Measurements from ENCODE around the gene GPR162. TPM values are rescaled to one million over a fixed set of nuclear protein-coding genes. Genes with fewer than 3 reads are reported as not detected.

Gene GPR162
- total RNA-seq, 2 donors from 2014 or later = 0.44 to 7.0 TPM

DNA sequence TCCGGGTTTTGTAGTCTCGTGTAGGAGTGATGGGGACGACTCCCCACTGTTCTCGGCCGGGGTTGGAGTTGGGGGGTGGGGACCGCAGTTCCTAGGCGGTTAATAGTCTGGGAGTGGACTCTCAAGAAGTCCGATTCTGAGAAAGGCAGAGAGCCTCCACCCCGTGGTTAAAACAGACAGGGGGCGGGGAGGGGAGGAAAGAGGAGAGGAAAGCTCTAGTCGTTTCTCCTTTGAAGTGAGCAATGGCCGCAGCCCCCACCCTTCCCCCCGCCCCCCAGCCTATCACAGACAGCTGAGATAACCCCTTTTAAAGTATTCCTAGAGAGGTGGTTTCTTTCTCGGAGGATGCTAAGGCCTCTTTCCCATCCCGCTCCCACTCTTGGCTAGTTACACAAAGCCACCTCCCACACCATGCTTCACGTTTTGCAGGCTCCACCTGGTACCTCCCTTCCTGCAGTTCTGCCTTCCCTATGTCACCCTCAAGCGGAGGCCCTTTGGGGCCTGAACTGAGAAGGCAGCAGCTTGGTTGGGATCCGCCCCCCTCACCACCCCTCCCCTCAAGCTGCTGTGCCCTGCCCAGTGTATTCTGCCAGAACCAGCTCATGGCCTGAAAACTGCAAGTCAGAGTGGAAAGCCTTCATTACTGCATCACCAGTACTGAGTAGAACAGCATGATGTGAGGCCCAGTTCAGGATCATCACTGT is 31.2 kb downstream of the GPR162 start:
- Histone ChIP-seq H3K36me3 (peaks cover 20% of the 10 kb centered on the region), H3K4me3 (peak overlapping the region; percentile 68 to 85), H3K27me3 (no peaks in the 10 kb centered on the region), H3K4me1 (peaks cover 0 to 15% of the 10 kb centered on the region in 2 donors), H3K27ac (peak overlapping the region; percentile 60 to 97), H3K9me3 (no peaks in the 10 kb centered on the region)
- no peak for DNase-seq (ENCODE audit: low spot score)
- TF ChIP-seq, protein P1, sequence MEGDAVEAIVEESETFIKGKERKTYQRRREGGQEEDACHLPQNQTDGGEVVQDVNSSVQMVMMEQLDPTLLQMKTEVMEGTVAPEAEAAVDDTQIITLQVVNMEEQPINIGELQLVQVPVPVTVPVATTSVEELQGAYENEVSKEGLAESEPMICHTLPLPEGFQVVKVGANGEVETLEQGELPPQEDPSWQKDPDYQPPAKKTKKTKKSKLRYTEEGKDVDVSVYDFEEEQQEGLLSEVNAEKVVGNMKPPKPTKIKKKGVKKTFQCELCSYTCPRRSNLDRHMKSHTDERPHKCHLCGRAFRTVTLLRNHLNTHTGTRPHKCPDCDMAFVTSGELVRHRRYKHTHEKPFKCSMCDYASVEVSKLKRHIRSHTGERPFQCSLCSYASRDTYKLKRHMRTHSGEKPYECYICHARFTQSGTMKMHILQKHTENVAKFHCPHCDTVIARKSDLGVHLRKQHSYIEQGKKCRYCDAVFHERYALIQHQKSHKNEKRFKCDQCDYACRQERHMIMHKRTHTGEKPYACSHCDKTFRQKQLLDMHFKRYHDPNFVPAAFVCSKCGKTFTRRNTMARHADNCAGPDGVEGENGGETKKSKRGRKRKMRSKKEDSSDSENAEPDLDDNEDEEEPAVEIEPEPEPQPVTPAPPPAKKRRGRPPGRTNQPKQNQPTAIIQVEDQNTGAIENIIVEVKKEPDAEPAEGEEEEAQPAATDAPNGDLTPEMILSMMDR (IDR thresholded peaks at IDR 0.05) = no peak

DNA sequence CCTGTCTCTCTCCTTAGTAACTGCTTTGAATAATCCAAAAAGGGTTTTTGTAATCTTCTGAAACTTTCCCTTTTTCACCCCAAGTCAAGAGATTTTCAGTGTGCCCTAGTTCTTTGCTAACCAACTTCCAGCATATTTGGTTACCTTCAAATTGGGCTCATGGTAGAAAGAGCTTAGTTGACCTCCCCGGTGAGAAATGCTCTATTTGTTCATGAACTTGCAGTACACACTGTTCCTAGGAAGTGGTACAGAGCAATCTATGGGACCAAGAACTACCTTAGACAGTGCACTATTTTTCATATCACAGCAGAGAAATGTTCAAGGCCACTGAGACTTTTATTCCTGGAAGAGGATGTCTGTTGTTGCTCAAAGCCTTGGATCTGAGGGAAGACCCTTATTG is 32.0 kb downstream of the GPR162 start:
- no peak overlapping the region for H3K4me3 ChIP-seq

DNA sequence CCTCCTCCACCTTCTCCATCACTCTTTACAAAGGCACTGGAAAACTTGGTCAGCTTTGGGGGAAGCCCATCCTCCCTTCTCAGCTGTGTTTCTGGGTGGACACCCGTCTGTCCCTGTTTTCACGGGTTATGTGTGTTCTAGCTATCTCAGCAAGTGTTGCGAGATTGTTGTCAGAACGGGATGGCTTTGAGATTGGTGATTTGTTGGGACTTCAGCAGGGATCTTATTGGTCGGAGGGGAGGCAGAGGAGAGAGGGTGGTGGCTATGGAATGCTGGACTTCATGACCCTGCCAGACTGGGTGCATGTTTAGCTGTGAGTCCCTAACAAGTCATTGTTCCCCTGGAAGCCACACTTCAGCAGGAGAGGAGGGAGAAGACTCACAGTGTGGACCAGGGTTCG is 32.4 kb downstream of the GPR162 start:
- Histone ChIP-seq H3K4me3 (no peak overlapping the region), H3K36me3 (peaks cover 32% of the 10 kb centered on the region), H3K4me1 (peaks cover 0 to 15% of the 10 kb centered on the region in 2 donors), H3K27me3 (no peaks in the 10 kb centered on the region), H3K27ac (no peak overlapping the region), H3K9me3 (no peaks in the 10 kb centered on the region)
- TF ChIP-seq, protein P1 (IDR thresholded peaks at IDR 0.05) = no peak
- no peak for DNase-seq (ENCODE audit: low spot score)

More for the DNA sequence above, 32.0 kb downstream of the GPR162 start:
- Histone ChIP-seq H3K4me1 (peaks cover 0 to 15% of the 10 kb centered on the region in 2 donors), H3K36me3 (peaks cover 28% of the 10 kb centered on the region), H3K27ac (peak overlapping the region in 1 of 2 donors; percentile 97), H3K9me3 (no peaks in the 10 kb centered on the region), H3K27me3 (no peaks in the 10 kb centered on the region)
- TF ChIP-seq, protein P1 (IDR thresholded peaks at IDR 0.05) = no peak
- DNase-seq (ENCODE audit: low spot score) = no peak

DNA sequence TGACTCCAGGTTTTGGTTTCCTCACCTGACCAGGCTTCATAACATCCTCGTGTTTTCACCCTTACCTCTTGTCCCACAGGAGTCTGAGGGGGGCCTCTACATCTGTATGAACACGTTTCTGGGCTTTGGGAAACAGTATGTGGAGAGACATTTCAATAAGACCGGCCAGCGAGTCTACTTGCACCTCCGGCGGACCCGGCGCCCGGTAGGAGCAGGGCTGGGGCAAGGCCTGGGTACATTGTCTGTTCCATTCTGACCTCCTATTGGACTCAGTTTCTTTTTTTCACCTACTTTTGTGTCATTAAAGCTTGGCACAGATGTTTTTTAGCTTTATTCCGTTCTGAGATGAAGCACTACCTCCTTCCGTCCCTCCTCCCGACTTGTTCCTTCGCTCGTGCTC is 33.7 kb downstream of the GPR162 start:
- H3K36me3 ChIP-seq = peaks cover 45% of the 10 kb centered on the region
- no peak for DNase-seq (ENCODE audit: low spot score)
- no peaks in the 10 kb centered on the region for H3K27me3 ChIP-seq
- no peaks in the 10 kb centered on the region for H3K9me3 ChIP-seq
- no peak overlapping the region for H3K4me3 ChIP-seq
- no peak overlapping the region for H3K27ac ChIP-seq
- peaks cover 0 to 15% of the 10 kb centered on the region in 2 donors for H3K4me1 ChIP-seq
- TF ChIP-seq, protein P1 (IDR thresholded peaks at IDR 0.05) = no peak

DNA sequence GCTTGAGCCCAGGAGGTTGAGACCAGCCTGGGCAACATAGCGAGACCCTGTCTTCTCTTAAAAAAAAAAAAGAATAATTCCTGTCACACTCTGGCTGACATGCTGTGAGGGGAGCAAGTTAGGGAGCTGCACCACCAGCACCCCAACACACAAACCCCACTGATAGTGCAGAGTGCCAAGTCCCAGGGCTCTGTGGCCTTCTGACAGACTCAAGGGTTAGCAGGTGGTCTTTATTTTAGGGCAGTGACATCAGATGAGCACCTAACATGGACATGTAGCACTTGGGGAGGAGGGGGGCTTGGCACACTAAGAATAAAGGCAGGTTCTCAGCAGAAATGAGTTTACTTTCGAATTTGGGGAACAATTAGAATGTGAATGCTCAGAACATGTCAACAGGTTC is 37.2 kb downstream of the GPR162 start:
- no peak for DNase-seq (ENCODE audit: low spot score)
- Histone ChIP-seq H3K27me3 (no peaks in the 10 kb centered on the region), H3K27ac (no peak overlapping the region), H3K9me3 (no peaks in the 10 kb centered on the region), H3K36me3 (peaks cover 79% of the 10 kb centered on the region), H3K4me3 (no peak overlapping the region), H3K4me1 (no peaks in the 10 kb centered on the region)
- TF ChIP-seq, protein P1 (IDR thresholded peaks at IDR 0.05) = no peak

DNA sequence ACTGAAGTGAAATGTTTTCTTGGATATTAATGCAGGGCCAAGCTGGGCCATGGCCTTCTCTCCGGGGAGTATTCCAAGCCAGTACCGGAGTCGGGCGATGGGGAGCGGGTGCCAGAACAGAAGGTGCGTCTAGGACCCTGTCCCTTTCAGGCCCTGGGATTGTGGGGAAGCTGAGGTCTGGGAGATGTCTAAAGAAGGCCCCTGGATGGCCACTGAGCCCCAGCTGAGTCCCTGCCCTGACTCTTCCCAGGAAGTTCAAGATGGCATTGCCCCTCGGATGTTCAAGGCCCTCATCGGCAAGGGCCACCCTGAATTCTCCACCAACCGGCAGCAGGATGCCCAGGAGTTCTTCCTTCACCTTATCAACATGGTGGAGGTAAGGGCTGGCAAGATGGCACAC is 38.5 kb downstream of the GPR162 start:
- no peaks in the 10 kb centered on the region for H3K27me3 ChIP-seq
- no peak for DNase-seq (ENCODE audit: low spot score)
- TF ChIP-seq, protein P1 (IDR thresholded peaks at IDR 0.05) = no peak

More for the DNA sequence above, 38.5 kb downstream of the GPR162 start:
- peaks cover 85% of the 10 kb centered on the region for H3K36me3 ChIP-seq
- no peaks in the 10 kb centered on the region for H3K4me1 ChIP-seq
- no peak overlapping the region for H3K27ac ChIP-seq
- H3K4me3 ChIP-seq = no peak overlapping the region
- no peaks in the 10 kb centered on the region for H3K9me3 ChIP-seq
